Esophagus (tissue), 2 donors: Measurements from ENCODE around the gene SLC6A18. TPM values are rescaled to one million over a fixed set of nuclear protein-coding genes. Genes with fewer than 3 reads are reported as not detected.

Experiments used
- H3K27ac ChIP-seq, 2 donors: one replicate each; pipeline ENCODE4 v1.5.1; 2013; ENCODE audit warnings: low read depth in 2 of 2, mild to moderate bottlenecking in 2 of 2, inconsistent platforms in 1 of 2, low read length in 1 of 2, moderate library complexity in 1 of 2
- H3K27me3 ChIP-seq, 2 donors: one replicate each; pipeline ENCODE4 v1.6.1; 2013; ENCODE audit warnings: low read length in 2 of 2, control low read depth in 1 of 2, mild to moderate bottlenecking in 1 of 2; ENCODE audit not compliant: insufficient read depth in 2 of 2, control insufficient read depth in 1 of 2
- H3K36me3 ChIP-seq, 2 donors: one replicate each; pipeline ENCODE4 v1.6.1; 2013; ENCODE audit warnings: low read length in 1 of 2; ENCODE audit not compliant: control insufficient read depth in 2 of 2, insufficient read depth in 2 of 2
- H3K4me1 ChIP-seq, 2 donors: one replicate each; pipeline ENCODE4 v1.6.1; 2013; ENCODE audit warnings: low read length in 1 of 2; ENCODE audit not compliant: control insufficient read depth in 2 of 2, insufficient read depth in 2 of 2
- H3K4me3 ChIP-seq, 2 donors: one replicate each; pipeline ENCODE4 v1.5.1; 2013; ENCODE audit warnings: low read length in 2 of 2, mild to moderate bottlenecking in 2 of 2, low read depth in 1 of 2, moderate library complexity in 1 of 2
- H3K9me3 ChIP-seq, 2 donors: one replicate each; pipeline ENCODE4 v1.6.1; 2013; ENCODE audit warnings: mild to moderate bottlenecking in 2 of 2, low read depth in 1 of 2, low read length in 1 of 2, moderate library complexity in 1 of 2; ENCODE audit not compliant: control insufficient read depth in 2 of 2, insufficient read depth in 1 of 2
- WGBS, 2 donors: extraction: QIAGEN DNeasy Blood & Tissue Kit; methylation state at CpG; one replicate each; pipeline ENCODE4 v1.1.7; 2013; 5-methylcytosine and 5-hydroxymethylcytosine counted together
- polyA plus RNA-seq, 2 donors: library from polyadenylated mRNA; stranded (reverse); fragments of 200-250 nt; gene quantifications; one replicate each; pipeline ENCODE4 v1.2.3, GENCODE V29; 2013
- donor health status: healthy with polysubstance abuse.
- donor health status: Bipolar disorder and iron deficiency.

The SLC6A18 gene
- polyA plus RNA-seq, 2 donors = not detected

DNA sequence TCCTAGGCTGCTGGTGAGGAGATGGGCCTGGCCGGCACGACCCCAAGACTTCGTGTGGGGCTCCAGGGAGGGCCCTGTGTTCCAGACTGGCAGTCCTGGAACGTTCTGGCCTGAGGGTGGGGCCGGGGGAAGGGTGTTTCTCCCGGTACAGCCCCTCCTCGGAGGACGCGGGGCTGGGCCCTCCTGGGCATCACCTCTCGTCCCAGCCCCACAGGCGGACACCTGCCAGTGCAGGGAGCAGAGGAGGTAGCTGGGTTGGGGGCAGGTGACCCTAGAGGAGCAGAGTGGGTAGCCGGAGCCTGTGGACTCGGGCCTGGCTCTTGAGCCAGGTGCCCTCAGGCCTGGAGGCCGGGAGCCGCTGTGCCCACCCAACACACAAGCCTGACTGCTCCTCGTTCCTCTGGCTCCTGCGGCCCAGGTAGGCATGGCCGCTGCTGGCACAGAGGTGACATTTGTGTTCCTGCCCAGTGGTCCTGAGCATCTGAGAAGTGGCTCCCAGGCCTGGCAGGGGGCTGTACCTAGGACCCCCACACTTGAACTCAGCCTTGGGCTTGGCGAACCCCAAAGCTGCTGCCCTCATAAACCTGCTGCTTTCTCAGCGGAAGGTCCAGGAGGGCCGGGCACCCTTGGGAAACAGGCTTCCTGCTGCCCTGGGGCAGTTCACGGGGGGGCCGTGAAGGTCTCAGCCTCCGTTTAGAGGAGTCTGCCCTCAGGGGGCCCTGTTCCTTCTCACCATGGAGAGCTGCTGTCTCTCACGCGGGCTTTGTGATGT lies 23.0 kb upstream of the SLC6A18 start:
- Histone ChIP-seq H3K36me3 (no peaks in the 10 kb centered on the region), H3K27ac (no peak overlapping the region), H3K9me3 (no peaks in the 10 kb centered on the region), H3K27me3 (no peaks in the 10 kb centered on the region), H3K4me1 (no peaks in the 10 kb centered on the region), H3K4me3 (no peak overlapping the region)
- 66 to 72% methylated on average over 26 of the region's 26 CpGs for WGBS, 2 donors

- peaks cover 0 to 3% of the 10 kb centered on the region in 2 donors for H3K27me3 ChIP-seq
Observed at GRCh38 chr5:1202798-1203185, 22.4 kb upstream of the SLC6A18 start.

GRCh38 chr5:1203311-1203967 lies 21.7 kb upstream of the SLC6A18 start:
- no peak overlapping the region for H3K4me3 ChIP-seq
- H3K36me3 ChIP-seq = no peaks in the 10 kb centered on the region
- no peaks in the 10 kb centered on the region for H3K9me3 ChIP-seq
- H3K4me1 ChIP-seq = no peaks in the 10 kb centered on the region
- H3K27me3 ChIP-seq = peaks cover 0 to 3% of the 10 kb centered on the region in 2 donors
- H3K27ac ChIP-seq = no peak overlapping the region
- 80 to 85% methylated on average over 24 of the region's 24 CpGs for WGBS, 2 donors

More at GRCh38 chr5:1202798-1203185, 22.4 kb upstream of the SLC6A18 start:
- Histone ChIP-seq H3K9me3 (no peaks in the 10 kb centered on the region), H3K4me3 (no peak overlapping the region), H3K27ac (no peak overlapping the region), H3K36me3 (no peaks in the 10 kb centered on the region), H3K4me1 (no peaks in the 10 kb centered on the region)
- 69 to 70% methylated on average over 7 of the region's 7 CpGs for WGBS, 2 donors

- Histone ChIP-seq H3K27ac (no peak overlapping the region), H3K27me3 (peaks cover 0 to 3% of the 10 kb centered on the region in 2 donors), H3K36me3 (no peaks in the 10 kb centered on the region), H3K9me3 (no peaks in the 10 kb centered on the region), H3K4me1 (no peaks in the 10 kb centered on the region), H3K4me3 (no peak overlapping the region)
- WGBS, 2 donors = 72 to 75% methylated on average over 25 of the region's 25 CpGs
Observed at GRCh38 chr5:1203968-1204692, 21.1 kb upstream of the SLC6A18 start.

DNA sequence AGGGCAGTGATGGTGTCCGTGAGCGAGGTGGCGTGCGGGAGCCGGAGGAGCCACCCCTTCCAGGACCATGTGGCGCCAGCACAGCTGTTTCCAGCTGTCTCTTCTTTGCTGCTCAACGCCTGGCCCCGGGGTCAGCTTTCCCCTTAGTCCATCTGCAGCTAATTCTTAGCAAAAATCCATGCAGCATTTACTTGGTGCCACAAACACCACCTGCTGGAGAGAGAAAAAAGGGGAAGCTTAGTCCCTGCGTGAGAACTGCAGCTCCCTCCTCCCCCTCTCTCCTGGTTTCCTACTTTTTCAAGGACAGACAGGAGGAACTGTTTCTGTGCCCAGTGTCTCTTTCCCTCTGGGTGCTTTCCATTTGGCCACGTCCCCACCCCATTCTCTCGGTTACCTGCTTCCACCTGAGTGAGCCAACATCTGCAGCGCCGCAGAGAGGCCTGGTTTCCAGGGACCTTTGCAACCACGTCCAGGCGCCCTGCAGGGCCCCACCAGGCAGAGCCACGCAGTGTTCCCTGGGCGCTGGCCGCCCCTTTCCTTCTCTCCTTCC lies 20.4 kb upstream of the SLC6A18 start:
- Histone ChIP-seq H3K4me1 (no peaks in the 10 kb centered on the region), H3K4me3 (no peak overlapping the region), H3K27ac (no peak overlapping the region), H3K27me3 (peaks cover 0 to 3% of the 10 kb centered on the region in 2 donors), H3K9me3 (no peaks in the 10 kb centered on the region), H3K36me3 (no peaks in the 10 kb centered on the region)
- 23 to 27% methylated on average over 18 of the region's 18 CpGs for WGBS, 2 donors

DNA sequence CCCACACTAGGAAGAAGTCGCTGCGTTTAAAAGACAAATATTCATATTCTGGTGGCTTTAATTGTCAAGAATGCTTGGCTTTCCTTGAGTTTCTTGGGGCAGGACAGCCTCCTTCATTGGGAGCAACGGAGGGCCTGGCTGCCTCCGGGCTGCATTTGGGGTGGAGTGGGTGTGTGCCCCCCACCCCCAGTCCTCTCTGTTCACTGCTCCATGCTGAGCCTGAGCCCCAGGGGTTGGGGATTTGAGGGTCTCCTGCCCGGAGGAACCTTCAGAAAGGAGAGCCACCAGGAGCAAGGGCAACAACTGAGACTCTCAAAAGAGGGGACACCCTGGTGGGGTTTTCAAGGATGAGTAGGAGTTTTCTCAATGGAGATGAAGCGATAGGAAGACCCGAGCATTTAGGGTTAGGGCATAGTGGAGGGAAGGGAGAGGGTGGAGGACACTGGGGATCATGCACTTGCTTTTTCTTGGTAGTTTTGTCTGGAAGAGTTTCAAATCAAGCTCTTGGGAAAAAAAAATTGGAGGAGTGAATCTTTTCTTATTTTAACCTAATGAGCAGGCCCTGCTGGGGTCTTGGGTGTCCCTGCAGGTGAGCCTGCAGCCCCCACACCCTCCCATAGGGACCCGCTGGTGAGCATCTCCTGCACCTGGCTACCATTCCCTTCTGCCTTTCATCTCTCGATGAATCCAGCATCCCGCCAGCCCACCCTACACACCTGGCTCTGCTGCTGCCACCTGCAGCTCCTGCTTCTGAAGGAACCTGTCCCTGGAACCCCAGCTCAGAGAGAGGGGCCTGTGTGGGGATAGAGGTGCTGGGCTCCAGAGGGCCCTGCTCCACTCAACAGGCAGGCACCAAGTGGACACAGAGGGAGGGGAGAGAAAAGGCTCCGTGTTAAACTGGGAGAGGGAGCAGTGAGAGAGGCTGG lies 19.7 kb upstream of the SLC6A18 start:
- no peaks in the 10 kb centered on the region for H3K36me3 ChIP-seq
- peaks cover 0 to 3% of the 10 kb centered on the region in 2 donors for H3K27me3 ChIP-seq
- H3K27ac ChIP-seq = no peak overlapping the region
- H3K9me3 ChIP-seq = no peaks in the 10 kb centered on the region
- H3K4me1 ChIP-seq = no peaks in the 10 kb centered on the region
- no peak overlapping the region for H3K4me3 ChIP-seq
- WGBS, 2 donors = 68 to 70% methylated on average over 11 of the region's 11 CpGs

DNA sequence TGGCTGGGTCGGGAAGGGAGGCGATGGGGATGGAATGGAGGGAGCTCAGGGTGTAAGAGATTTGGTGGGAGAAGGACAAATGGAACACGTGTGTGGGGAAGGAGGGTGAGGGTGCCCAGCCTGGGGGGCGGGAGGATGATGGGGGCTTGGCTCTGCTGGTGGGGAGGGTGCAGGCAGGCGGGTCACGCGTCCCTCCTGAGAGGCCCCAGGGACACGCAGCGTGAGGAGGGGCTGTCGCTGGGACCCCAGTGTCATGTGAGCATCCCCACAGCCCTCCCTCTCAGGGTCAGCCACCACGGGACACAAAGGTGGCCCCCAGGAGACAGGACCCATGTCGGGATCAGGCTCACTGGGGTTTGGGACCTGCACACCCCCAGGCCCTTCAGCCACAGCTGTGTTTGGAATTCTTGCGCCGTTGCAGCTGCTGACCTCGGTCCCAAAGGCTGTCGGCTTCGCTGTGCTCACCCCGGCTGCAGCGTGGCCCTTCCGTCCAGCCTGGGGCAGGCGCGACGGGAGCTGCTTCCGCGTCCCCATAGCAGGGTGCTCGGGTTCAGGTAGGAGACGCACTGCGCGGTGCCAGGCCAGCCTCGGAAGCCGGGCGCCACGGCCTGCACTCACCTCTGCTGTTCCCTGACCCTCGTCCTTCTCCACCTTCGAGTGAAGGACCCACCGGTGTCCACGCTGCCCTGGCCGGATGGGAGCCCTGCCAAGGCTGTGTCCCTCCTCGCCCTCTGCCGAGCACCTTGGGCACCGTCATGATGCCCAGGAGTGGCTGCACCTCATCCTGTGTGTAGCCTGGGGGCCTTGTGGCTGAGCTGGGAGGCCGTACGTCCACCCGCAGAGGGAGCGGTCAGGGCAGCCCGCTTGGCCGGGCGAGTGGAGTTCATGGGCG lies 18.4 kb upstream of the SLC6A18 start:
- Histone ChIP-seq H3K9me3 (peaks cover 0 to 3% of the 10 kb centered on the region in 2 donors), H3K4me3 (no peak overlapping the region), H3K27ac (no peak overlapping the region), H3K4me1 (no peaks in the 10 kb centered on the region), H3K27me3 (peaks cover 0 to 3% of the 10 kb centered on the region in 2 donors), H3K36me3 (no peaks in the 10 kb centered on the region)
- WGBS, 2 donors = 66 to 76% methylated on average over 43 to 49 of the region's 49 CpGs

- H3K36me3 ChIP-seq = no peaks in the 10 kb centered on the region
- H3K4me3 ChIP-seq = no peak overlapping the region
- H3K27ac ChIP-seq = no peak overlapping the region
- WGBS, 2 donors = 60 to 68% methylated on average over 6 of the region's 6 CpGs
- no peaks in the 10 kb centered on the region for H3K4me1 ChIP-seq
- peaks cover 0 to 3% of the 10 kb centered on the region in 2 donors for H3K27me3 ChIP-seq
- H3K9me3 ChIP-seq = peaks cover 0 to 5% of the 10 kb centered on the region in 2 donors
Observed at GRCh38 chr5:1207555-1207954, 17.6 kb upstream of the SLC6A18 start.
